ENCODE data around the gene CMTM2.
"Not testable (repeated sequence)": the region's sequence is repeated elsewhere in the genome, so short reads cannot be mapped to it uniquely, and the experiment has no call there.

GRCh38 chr16:66630561-66631260, 51.4 kb downstream of the CMTM2 start:
- TF ChIP-seq EZH2phosphoT487 (conservative IDR thresholded peaks at IDR 0.05; ENCODE audit: low read length); CTCF (IDR thresholded peaks at IDR 0.05; ENCODE audit: insufficient read depth, low read length, poor library complexity, severe bottlenecking): not testable (repeated sequence)
